NCI-H345 treated with DMSO at 0.1 percent for 48 hours (cell line): ENCODE results near the gene ELOF1.
"Not testable (repeated sequence)": the region's sequence is repeated elsewhere in the genome, so short reads cannot be mapped to it uniquely, and the experiment has no call there.

Experiments
- DNase-seq: peaks from one replicate; lab custom pipeline; 2025; ENCODE audit not compliant: unreplicated experiment; lab: John Stamatoyannopoulos, UW

ELOF1 gene

DNA sequence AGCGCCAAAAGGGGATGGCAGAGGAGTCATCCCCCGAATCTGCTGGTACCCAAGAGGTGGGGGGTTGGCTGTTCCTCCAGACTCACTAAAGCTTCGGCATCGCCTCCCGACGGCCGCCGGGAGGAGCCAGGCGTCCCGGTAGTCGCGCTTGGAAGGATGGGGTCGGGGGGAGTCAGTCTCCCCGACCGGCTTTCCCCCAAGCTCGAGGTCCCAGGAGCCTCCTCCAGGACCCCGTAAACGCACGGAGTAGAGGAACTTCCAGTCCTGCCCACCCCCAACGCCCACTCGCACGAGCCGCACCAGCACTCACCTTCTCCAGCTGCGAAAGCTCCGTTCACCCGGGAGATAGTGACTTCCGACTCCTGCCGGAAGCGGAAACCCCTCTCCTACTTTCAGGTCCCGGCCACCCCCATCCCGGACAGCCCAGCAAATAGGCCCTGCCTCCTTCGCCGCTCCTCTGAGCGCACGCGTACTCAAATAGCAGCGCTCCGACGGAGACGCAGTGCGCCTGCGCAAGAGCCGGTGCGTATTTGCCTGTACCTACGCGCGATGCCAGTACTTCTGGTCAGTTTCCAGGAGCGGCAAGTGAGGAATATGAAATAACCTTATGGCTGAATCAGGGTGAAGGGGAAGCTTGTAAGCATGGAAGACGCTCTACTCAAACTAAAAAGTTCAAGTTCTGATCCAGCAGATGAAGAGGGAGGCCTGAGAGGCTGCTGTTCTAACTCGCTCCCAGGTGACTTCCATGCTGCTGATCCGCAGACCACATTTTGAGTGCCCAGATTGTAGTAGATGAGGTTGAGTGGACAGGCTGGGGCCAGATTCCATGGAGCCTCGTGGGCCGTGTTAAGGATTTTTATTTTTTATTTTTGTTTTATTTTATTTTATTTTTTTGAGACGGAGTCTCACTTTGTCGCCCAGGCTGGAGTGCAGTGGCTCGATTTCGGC, at the start of gene ELOF1:
Gene ELOF1, minus strand, starts transcription at position 350 of the 948 bp plus-strand sequence. CDS start 4,883 bp downstream, outside the sequence.
- peak; percentile 52 for DNase-seq

GRCh38 chr19:11606484-11606883, 47.5 kb upstream of the ELOF1 start:
- DNase-seq, result no peak

DNA sequence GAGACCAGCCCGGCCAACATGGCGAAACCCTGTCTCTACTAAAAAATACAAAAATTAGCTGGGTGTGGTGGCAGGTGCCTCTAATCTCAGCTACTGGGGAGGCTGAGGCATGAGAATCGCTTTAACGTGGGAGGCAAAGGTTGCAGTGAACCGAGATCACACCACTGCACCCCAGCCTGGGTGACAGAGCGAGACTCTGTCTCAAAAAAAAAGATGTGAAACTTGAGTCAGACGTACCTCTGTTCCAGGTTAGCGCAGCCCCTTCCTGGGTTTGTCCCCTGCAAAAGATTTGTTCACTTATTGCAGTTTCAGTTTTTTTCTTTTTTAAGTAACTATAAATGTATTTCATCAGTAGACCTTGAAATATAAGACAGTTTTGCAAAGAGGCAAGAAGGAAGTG, 40.7 kb upstream of the ELOF1 start:
- not testable (repeated sequence) for DNase-seq

DNA sequence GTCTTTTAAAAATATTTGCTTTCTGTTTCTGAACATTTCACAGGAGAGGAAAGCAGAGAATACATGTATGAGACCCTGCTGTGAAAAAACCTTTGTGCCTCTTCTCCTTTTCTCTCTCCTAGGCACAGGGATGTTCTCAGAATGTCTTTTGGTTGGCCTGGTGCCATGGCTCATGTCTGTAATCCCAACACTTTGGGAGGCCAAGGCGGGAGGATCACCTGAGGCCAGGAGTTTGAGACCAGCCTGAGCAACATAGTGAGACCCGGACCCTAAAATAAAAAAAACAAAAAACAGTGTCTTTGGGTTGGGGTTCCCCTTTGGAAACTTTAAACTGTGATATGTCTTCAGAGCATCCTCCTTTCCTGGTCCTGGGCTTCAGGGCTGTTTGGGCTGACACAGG, 39.7 kb upstream of the ELOF1 start:
- DNase-seq, result no peak

GRCh38 chr19:11598103-11598483, 39.1 kb upstream of the ELOF1 start:
- no peak for DNase-seq

DNA sequence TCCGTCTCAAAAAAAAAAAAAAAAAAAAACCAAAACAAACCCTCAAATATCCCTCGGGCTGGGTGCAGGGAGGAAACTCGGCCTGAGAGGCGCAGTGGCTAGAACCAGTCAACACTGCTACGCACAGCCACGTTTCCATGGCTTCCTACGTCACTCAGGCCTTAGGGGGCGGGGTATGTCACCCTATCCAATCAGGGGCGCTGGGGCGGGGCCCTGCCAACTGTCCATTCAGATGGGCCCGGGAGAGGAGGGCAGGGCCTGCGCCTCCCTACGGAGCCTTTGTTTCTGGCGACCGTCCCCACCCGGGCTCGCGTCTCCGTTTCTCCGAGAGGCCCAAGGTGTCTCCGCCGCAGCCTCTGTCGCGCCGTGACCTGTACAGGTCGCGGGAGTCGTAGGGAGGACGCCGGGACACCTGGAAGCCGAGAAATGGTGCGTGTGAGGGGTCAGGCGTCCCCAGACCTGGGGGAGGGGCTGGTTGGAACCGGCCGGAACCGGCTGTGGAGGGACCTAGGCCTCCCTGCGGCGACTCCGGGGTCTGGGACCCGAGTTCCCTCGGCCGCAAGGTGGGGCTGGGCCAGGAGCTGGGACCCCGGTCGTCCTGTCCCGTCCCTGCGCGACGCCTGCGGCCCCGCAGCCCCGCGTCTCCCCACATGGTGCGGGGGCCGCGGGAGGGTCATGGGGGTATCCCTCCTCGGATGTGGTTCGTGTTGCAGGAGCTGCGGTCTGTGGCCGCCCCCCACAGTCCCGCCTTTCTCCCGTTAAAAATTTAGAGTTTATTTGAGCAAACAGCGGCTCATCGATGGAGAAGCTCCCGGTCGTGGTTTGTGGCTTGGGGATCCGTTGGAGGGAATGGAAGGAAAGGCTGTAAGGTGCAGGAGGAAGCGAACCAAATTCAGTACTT, 38.4 kb upstream of the ELOF1 start, which contains the start of gene ZNF627:
Gene ZNF627, plus strand, starts transcription at position 282 of the 901 bp plus-strand sequence. Its CDS starts 145 bp downstream, at position 427.
- DNase-seq, result peak; percentile 23

GRCh38 chr19:11596156-11596555, 37.1 kb upstream of the ELOF1 start:
- DNase-seq, result no peak

DNA sequence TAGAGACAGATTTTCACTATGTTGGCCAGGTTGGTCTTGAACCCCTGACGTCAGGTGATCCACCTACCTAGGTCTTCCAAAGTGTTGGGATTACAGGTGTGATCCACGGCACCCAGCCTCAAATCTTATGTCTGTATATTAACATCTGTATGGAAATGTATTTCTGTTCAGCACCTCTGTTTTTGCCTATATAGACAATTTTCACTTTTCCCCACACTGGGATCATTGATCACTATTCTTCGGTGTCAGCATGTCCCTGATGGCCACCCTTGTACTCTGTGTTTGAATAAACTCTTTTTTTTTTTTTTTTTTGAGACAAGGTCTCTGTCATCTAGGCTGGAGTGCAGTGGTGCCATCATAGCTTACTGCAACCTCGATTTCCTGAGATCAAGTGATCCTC, 35.1 kb upstream of the ELOF1 start:
- DNase-seq, result no peak

GRCh38 chr19:11587975-11588631, 29.1 kb upstream of the ELOF1 start:
- DNase-seq, result no peak

DNA sequence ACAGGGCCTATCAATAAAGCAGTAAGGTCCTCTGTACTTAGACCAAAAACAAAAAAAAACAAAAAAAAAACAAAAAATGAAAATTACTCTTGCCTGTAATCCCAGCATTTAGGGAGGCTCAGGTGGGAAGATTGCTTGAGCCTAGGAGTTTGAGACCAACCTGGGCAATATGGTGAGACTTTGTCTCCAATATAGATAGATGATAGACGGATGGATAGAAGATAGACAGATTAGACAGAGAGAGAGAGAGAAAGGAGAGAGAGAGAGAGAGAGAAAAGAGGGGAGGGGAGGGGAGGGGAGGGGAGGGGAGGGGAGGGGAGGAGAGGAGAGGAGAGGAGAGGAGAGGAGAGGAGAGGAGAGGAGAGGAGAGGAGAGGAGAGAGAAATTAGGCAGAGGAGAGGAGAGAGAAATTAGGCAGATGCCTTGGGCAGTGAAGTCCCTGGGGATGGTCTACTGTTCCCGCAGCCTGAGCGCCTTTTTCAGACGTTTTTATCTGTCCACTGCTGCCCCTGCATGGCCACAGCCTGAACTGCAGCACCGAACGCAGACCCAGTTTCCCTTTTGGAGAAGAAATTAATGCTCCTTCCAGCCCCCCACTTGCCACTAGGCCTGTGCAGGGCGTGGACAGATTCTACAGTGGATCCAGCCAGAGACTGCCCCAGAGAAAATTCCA, 28.4 kb upstream of the ELOF1 start:
- no peak for DNase-seq

GRCh38 chr19:11586331-11586730, 27.3 kb upstream of the ELOF1 start:
- no peak for DNase-seq

GRCh38 chr19:11581740-11582139, 22.7 kb upstream of the ELOF1 start:
- DNase-seq, result no peak

DNA sequence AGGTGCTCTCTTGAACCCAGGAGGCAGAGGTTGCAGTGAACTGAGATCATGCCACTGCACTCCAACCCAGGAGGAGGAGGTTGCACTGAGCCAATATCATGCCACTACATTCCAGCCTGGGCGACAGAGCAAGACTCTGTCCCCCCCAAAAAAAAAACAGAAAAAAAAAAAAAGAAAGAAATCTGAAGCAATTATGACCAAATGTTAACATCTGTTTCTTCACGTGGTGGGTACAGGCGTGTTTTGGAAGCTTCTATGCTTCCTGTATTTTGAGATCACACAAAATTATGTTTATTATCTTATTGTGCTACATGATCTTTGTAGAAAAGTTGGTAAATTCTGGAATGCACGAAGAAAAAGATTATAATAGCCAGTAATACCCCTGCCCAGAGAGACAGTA, 21.1 kb upstream of the ELOF1 start:
- no peak for DNase-seq

- no peak for DNase-seq
Observed at GRCh38 chr19:11578258-11579142, 19.5 kb upstream of the ELOF1 start.

GRCh38 chr19:11577451-11578257, 18.6 kb upstream of the ELOF1 start, which contains the start of gene ACP5:
Gene ACP5 (minus strand): TSS chr19:11577645. CDS start chr19:11577317, 328 bp downstream.
- DNase-seq, result no peak

GRCh38 chr19:11576227-11576626, 17.2 kb upstream of the ELOF1 start:
- no peak for DNase-seq

DNA sequence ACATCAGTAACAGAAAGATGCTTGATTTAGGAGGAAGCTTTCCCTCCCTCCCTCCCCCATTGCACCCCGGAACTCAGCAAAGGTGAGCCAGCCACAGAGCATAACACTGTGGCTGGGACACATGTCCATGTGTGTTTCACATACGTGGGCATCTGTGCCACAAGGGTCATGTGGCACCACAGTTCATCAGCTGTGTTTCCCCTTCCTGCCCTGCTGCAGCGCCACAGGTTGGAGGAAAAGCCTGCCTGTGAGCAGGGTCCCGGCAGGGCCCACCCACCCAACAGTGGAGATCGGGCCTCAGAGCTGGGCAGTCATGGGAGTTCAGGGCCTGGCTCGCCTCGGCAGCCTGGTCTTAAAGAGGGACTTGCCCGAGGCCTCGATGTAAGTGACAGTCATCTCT, 15.7 kb upstream of the ELOF1 start:
- no peak for DNase-seq

GRCh38 chr19:11573763-11574162, 14.7 kb upstream of the ELOF1 start:
- DNase-seq, result not testable (repeated sequence)

GRCh38 chr19:11573354-11573753, 14.3 kb upstream of the ELOF1 start:
- not testable (repeated sequence) for DNase-seq
